Measurements from ENCODE around the gene FILIP1L.

Gene FILIP1L

DNA sequence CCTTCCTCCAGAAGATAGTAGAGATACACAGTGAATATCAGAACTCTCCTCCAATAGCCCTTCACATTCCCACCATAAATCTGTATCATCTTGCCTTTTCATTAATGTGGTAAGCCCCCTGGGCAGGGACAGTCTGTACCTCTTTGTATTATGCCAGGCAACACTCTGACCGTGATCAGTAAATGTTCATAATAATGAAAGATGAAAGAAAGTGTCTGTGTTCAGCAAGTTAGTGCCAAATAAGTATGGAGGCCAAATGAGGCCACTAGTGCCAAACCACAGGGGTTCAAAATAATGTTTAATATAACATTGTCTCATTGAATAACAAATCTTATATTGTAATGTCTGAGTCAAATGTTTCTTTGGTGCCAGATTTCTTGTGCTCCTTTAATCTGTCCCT lies 192.3 kb downstream of the FILIP1L start:
- DNase-seq (ENCODE audit: low read depth): no peak

DNA sequence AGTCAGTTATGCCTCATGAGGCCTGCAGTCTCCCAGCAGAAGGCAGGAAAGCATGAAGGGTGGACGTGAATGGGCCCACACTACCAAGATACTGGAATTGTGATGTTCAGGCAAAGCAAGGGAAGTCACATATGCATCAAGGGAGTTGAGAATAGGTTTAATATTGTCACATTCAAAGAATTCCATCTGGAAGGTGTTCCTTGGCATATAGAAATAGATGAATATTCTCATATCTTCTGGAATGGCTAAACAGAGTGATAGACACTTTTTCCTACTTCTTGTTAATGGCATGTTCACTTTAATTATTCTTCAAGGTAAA lies 193.0 kb downstream of the FILIP1L start:
- DNase-seq (ENCODE audit: low read depth): no peak

DNA sequence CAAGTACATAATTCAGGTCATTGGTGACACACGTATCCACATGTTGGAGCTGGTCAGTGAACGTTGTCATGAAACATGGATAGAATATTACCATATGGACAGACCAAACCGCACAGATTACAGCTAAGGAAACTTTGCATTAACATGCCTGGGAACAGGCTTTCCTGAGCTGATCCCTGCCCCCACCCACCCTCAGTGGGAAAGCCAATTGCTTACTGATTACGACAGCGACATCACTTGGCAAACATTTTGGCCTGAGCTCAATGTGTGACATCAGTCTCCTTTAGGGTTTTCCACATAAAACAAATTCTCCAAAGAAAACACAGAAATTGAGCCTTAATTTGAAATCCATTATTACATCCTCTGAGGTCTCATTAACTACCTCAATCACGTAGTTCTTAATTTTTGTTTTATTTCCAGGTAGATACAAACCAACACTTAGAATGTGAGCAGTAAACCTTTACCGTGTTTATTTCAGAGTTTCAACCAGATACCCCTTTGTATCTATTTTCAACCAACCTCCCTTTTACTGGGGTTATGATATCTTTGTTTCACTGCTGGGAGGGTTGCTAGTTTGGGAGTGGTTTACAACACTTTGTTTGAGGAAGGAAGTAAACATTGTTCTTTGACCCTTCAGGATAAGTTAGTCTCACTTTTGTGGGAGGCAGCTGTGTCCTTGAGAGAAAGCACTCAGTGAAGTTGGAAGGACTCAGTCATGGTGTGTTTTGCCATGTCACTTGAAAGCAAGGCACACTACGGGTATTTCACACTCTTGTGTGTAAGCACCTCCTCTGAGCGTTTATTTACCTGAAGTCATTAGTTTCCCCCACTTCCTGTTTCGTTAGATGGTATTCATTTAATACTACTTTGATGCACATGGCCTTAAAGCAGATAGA lies 193.6 kb downstream of the FILIP1L start:
- DNase-seq (ENCODE audit: low read depth): no peak

DNA sequence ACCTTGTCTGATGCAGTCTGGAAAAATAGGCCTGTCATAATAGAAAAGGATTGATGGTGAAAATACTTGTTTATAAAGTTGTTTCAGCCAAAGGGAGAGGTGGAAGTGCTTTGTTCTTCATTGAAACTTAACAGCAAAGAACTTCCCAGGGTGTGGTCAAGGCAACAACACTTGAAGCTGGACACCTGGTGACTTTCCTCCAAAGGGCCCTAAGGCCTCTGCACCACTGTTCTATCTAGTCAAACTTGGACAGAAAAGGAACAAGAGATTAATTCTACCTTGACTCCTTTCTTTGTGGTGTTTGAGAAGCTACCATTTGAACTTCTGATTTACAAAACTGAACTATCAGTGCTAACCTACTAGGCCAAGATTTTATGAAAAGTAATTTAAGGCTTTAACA lies 194.6 kb downstream of the FILIP1L start:
- no peak for DNase-seq (ENCODE audit: low read depth)

DNA sequence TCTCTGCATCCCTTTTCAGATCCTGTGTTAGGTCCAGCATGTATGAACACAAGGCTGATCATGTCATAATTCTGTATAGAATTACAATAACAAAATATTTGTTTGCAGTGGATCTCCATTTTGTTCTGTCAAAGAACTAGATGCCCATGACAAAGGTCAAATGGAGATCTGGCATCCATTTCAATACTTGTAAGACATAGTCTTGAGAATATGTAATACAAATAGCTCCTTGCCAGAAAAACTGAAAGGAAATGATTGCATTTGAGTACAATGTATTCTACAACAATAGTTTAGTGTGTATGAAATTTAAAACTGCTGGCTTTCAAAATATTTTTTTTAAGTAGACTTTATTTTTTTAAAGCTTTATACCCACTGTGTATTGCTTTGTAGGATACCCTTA lies 195.6 kb downstream of the FILIP1L start:
- no peak for DNase-seq (ENCODE audit: low read depth)

DNA sequence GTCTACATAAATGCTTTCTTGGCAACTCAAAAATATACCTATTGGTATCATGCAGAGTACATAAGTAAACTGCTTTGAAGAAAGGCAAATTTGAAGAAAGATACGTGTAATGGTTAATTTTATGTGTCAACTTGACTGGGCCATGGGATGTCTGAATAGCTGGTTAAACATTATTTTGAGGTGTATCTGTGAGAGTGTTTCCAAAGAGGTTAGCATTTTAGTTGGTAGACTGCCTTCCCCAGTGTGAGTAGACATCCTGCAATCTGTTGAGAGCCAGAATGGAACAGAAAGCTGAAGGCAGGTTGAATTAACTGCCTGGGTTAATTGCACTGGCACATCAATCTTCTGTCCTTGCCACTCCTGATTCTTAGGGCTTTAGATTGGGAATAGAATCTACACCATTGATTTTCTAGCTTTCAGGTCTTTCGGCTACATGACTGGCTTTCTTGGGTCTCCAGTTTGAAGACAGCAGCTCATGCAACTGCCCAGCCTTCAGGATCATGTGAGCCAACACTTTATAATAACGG lies 198.3 kb downstream of the FILIP1L start:
- no peak for DNase-seq (ENCODE audit: low read depth)

DNA sequence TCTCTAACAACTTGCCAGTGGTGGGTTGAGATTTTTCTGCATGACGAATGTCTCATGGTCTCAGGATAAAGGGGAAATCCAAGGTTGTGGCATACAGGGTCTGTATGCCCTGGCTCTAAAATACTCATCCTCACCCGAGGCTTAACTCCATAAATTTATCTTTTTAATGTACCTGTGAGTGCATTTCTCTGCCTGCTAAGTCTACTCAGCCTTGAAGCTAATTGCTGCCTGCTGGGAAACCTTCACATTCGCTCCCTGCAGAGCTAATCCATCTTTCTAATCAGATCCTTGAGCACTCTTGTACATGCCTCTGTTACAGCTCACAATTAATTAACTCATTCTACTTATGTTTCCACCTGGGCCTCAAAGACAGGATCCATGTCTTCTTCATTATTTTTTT lies 202.9 kb downstream of the FILIP1L start:
- no peak for DNase-seq (ENCODE audit: low read depth)

DNA sequence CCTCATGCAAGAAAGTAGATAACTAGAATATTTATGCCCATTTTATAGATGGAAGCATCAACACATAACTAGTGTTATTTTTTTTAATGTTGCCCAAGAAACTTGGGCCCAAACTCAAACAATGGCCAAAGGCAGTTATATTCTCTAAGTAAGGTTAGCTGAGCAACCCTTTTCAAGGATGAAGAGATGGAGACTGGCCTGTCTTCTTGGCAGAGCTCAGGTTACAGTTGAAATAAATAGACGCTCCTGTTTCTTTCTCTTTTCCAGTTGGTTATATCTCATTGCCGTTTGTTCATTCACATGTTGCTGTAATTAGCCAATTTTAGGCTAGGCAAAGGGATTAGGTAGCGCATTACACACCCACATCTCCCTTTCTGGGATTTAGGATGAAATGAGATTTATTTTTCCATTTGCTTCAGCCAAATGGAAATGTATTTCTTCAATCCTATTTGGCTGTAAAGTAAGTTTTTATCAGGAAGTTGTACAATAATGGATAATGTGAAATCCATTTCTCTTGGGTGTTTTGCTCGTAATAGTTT lies 203.5 kb downstream of the FILIP1L start:
- no peak for DNase-seq (ENCODE audit: low read depth)

DNA sequence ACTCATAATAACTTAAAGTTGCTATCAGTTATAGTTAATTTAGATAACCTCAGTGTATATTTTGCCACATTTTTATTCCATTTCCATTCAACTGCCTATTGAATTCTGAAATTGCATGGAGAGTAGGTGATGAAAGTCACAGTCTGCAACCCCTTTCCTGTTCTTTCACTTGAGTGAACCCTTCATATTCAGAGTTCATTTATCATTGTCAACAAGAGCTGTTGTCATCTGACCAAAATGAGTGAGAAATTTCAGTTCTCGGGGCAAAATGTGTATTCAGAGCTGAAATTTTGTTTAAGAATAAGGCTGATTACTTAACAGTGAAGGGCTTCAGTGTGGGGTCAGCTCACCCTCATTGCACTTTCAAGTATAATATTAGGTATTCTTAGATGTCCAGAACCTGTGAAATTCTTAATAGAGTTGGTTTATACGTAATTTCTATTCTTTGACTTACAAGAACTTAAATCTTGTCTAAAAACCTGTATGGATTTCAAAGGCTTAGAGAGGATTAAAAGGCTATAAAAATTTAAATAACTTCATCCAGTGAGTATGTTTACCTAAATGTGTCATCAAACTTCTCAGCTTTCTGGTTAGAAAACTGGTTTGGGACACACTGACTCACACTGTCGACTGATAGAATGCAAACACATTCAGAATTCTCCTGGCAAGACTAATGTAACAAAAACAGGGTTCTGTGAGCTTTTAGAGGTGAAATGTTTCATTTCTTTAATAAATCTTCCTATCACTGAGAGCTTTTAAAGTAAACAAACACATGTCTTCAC lies 204.4 kb downstream of the FILIP1L start:
- no peak for DNase-seq (ENCODE audit: low read depth)

DNA sequence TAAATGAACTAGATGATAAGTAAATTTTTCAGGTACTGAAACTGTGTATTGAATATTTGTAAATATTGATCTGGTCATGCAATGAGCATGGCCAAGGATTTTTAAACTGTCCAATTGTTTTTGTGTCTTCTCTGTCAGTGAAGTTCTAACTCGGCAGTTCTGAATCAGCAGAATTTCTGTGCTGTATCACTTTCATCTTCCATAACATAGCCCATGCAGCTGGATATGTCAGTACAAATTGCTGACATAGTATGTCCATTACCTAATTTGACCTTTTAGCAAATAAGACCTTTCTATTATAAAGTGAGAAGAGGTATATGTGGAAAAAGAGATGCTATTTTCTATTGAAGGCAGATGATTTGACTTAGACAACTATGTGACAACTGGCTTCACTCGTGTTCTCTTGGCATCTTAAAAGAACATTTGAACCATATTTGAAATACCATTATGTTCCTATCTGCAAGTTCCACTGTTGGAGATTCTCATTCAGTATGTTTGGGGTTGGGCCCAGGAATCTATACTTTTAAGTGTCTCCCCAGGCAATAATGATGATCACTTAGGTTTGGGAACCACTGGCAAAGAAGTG lies 206.2 kb downstream of the FILIP1L start:
- no peak for DNase-seq (ENCODE audit: low read depth)

DNA sequence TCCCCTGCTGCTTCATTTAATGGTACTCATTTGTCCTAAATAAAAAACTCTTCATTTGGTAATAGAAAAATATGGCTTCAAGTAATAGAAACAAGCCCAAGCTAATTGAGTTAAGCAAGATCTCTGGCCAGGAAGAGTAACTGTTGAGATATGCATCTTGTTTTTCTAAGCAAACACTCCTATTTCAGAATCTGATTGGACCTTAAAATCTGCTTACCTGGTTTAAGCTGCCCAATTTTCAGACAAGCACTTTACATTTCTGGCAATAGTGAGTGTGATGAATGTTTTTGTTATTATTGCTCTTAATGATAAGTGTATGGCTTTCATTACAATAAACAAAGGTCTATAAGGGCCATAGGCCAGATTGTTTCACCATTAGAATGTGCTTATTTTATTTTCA lies 210.4 kb downstream of the FILIP1L start:
- DNase-seq (ENCODE audit: low read depth): no peak

DNA sequence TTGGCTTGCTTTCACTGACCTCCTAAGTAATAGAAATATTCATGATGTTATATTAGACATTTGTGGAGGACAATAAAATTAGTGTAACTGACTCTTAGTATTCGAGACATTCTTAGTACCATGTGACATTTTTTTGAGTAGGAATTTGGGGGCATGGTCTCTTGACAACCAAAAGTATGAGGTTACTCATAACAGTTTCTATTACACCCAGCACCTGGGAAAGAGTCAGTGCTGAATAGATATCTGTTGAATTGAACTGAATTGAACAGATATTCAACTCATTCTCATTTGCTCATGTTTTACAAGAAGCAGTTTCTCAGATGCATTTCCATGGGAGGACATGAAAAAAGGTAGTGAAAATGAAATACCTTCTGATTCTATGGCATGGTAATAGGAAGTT lies 212.2 kb downstream of the FILIP1L start:
- DNase-seq (ENCODE audit: low read depth): no peak

DNA sequence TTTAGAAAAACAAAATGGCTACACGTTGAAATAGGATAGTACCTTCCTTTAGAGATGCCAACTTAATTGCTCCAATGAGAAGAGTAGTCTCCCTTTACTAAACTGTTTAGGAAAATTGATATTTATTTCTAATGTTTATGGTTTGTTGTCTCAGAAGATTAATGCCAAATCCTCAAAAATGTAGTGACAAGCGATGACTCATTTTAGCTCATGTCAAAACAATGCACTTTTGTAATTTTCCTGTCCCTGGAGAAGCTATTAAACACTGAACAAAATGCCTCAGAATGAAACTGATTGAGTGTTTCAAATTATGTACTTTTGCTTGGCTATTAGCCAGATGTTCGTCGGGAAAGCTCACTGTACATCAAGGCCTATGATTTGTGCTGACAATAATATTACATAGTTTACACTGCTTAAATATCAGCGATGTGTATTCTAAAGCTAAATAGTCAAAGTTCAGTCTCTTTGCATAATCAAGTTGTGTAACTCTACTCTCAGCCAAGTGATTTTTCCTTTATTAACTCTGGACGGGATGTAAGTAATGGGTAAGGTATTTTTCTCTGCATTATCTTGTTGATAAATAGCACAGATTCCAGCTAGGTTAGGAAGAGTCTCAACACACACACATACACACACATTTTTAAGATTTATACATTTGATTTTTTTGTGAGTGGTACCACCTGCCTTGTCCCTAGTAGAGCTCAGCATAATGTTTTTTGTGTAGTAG lies 212.9 kb downstream of the FILIP1L start:
- DNase-seq (ENCODE audit: low read depth): no peak

DNA sequence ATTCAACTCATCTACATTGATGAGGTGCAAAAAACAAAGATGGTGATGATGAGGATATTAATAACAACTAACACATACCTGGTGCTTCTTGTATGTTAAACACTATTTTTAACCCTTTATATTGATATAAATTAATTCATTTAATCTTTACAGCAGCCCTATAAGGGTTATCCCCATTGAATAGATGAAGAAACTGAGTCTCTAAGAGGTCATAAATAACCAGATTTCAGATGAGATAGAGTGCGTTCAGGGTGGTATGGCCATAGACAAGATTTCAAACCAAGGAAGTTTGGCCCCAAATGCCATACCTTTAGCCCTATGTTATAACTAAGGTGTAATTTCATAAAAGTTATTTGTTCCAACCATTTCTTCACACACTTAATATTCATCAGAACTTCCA lies 214.1 kb downstream of the FILIP1L start:
- DNase-seq (ENCODE audit: low read depth): no peak

DNA sequence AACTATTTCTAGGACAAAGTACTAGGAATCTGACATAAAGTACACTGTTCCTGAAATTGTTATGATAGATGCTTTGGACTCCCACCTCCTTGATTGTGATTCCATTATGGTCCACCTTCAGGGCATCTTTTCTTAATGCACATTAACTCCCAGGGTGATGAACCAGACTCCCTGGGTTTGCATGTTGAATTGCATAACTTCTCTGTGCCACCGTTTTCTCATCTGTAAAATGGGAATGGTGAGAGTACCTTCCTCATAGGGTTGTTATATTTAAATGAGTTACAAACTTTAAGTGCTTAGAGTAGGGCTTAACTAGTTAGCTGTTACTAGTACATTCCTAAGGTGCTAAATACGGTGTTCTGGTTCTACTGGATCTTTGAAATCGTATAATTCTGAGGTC lies 214.7 kb downstream of the FILIP1L start:
- DNase-seq (ENCODE audit: low read depth): no peak

DNA sequence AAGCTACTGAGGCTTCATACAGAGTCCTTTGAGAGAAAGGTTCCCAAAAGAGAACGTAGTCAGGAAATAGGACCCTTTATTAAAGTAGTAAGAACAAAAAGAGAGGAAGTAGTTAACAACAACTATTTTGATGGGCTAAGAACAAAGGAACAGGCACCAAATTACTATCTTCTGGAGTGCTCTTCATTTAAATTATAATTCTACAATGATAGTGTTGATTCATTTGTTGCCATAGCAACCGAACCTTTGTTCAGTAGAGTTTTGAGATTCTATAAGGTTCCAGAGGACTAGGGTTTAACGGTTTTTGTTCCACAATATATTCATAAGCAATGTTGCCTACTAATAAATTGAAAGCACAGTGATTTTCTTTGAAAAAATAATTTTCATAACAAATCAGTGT lies 217.8 kb downstream of the FILIP1L start:
- no peak for DNase-seq (ENCODE audit: low read depth)

DNA sequence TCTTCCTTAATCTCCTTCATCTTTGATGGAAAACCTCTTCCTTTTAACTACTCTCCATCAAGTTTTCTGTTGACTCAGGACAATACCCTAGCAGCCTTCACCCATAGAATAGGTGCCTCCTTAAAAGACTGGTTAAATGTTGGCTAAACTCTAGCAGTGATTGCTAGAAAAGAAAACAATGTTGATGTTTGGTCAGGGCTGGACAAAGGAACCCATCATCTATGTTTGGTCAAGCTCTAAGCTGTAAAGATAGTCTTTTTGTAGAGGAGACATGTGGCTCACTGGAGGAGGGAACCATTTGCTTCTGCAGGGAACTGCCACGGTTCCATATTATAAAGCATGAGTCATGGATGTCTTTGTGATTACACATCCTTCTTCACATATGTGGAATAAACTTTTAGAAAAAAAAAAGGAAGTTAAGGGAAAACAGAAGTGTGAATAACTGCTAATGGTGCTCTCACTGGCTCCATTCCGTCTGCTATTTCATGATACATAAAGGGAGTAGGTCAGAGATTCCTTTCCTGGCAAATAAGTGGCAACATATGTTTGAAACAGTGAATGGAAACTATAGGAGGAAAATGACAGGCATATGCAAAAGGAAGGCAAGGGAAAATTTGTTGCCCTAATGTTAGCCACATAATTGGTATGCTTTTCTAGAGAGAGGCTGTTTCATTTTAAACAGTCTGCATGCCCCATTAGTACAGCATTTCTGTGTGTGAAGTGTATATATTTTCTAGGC lies 218.4 kb downstream of the FILIP1L start:
- DNase-seq (ENCODE audit: low read depth): no peak

DNA sequence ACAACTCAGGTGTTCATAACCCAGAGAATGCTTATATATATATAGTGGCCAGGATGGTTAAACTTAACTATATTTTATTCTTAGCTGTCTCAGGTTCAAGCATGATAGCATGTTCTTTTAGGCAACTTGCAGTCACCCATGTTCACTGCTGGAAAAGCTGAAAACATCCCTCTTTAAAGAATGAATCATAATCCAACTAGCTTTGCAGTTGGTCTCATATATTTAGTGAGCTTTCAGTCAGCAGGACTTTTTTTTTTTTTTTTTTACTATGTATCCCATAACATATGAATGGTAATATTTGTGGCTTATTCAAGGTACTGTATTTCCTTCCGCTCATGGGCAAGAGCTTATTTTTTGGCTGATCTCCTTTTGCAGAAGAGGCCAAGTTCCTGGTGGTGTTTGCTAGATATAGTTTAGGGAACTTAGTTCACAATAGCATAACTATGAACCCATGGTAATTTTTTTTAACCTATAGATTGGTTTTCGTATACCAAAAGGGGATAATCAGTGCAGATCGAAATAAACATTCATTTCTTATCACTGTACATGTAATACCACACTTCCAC lies 219.1 kb downstream of the FILIP1L start:
- DNase-seq (ENCODE audit: low read depth): no peak

DNA sequence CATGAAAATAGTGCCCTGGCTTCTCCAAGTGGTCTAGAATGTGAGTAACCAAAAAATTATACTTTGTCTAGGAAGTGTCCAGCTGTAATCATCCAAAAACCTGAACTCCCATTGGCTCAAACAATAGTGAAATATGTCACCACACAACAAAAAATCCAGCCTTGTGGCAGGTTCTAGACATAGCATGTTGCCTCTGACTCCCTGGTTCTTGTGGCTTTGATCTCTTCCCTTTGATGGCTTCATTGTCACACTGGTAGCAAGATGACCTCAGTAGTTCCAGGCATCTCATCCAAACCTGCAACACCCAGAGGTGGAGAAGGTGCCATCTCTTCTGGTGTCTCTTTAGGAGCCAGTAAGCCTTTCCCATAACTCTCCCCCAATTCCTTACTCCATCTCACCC lies 222.0 kb downstream of the FILIP1L start:
- no peak for DNase-seq (ENCODE audit: low read depth)

DNA sequence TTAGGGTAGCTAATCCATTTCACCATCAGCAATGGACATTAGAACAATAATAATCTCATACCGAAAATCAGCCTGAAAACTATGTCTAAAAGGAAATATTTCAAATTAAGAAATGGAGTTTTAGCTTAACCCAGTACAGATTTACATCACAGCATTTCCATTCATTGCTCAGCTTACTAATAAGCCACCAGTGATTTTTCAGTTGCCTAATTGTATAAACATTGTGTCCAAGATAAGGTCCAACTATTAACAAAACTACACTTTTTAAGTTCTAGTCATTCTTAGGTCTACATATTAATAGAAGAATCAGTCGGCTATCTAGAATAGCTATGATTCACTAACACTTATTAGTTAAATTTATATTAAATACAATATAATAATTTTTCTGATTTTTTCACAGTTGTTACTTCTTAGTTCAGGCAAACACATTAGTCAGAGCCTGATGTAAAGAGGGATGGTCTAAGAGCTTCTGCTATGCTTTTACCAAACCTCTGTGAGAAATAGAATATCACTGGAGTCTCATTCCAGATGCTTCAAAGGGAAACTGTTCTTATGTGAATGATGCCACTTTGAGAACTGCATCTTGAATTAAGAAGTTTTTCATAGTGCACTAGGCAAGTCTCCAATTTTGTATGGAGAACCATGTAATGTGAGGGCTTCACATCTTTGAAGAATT lies 222.6 kb downstream of the FILIP1L start:
- no peak for DNase-seq (ENCODE audit: low read depth)
